HT1080 (cell line): ENCODE results near the gene ABCA6. TPM values are rescaled to one million over a fixed set of nuclear protein-coding genes. Genes with fewer than 3 reads are reported as not detected.
"Not testable (repeated sequence)": the region's sequence is repeated elsewhere in the genome, so short reads cannot be mapped to it uniquely, and the experiment has no call there.

Experiments
- DNase-seq: peaks from one replicate; pipeline ENCODE4 v3.0.0-alpha.2; 2015; ENCODE audit warnings: low read depth
- total RNA-seq: library from RNA; depleted of rRNA; stranded (reverse); fragments of >200 nt; shearing (Covaris generic); gene quantifications from 2 replicates; pipeline ENCODE4 v1.2.3, GENCODE V29; 2014

Gene ABCA6
- total RNA-seq, 1 experiment from 2014 or later: not detected

GRCh38 chr17:69073392-69073791 is 68.3 kb downstream of the ABCA6 start:
- not testable (repeated sequence) for DNase-seq

- not testable (repeated sequence) for DNase-seq
Observed at GRCh38 chr17:69072803-69073256, 68.9 kb downstream of the ABCA6 start.

- DNase-seq: not testable (repeated sequence)
Observed at GRCh38 chr17:69071233-69071586, 70.5 kb downstream of the ABCA6 start.

GRCh38 chr17:69070378-69071232 is 71.1 kb downstream of the ABCA6 start:
- not testable (repeated sequence) for DNase-seq

GRCh38 chr17:69069226-69069750 is 72.4 kb downstream of the ABCA6 start:
- DNase-seq: no peak

- no peak for DNase-seq
Observed at GRCh38 chr17:69067274-69068047, 74.2 kb downstream of the ABCA6 start.

- DNase-seq: no peak
Observed at GRCh38 chr17:69066482-69066881, 75.2 kb downstream of the ABCA6 start.

- DNase-seq: no peak
Observed at GRCh38 chr17:69065113-69065512, 76.6 kb downstream of the ABCA6 start.

- DNase-seq: no peak
Observed at GRCh38 chr17:69064476-69064875, 77.2 kb downstream of the ABCA6 start.

GRCh38 chr17:69064001-69064400 is 77.7 kb downstream of the ABCA6 start:
- DNase-seq: no peak

- DNase-seq: no peak
Observed at GRCh38 chr17:69062860-69063581, 78.7 kb downstream of the ABCA6 start.

GRCh38 chr17:69061721-69062556 is 79.8 kb downstream of the ABCA6 start:
- DNase-seq: no peak

GRCh38 chr17:69060822-69061221 is 80.9 kb downstream of the ABCA6 start, which contains the start of gene ABCA9:
TSS of gene ABCA9 (minus strand) at chr17:69060927. CDS start at chr17:69051126, 9,801 bp downstream.
- DNase-seq: no peak

GRCh38 chr17:69059458-69060175 is 82.1 kb downstream of the ABCA6 start:
- no peak for DNase-seq

- DNase-seq: no peak
Observed at GRCh38 chr17:69058165-69058564, 83.5 kb downstream of the ABCA6 start.

- DNase-seq: no peak
Observed at GRCh38 chr17:69057280-69057679, 84.4 kb downstream of the ABCA6 start.

GRCh38 chr17:69056179-69056823 is 85.4 kb downstream of the ABCA6 start:
- no peak for DNase-seq

GRCh38 chr17:69055334-69055733 is 86.4 kb downstream of the ABCA6 start:
- DNase-seq: no peak
